HepG2 (cell line): ENCODE results near the gene LIPC. TPM values are rescaled to one million over a fixed set of nuclear protein-coding genes. Genes with fewer than 3 reads are reported as not detected.

Experiments used
- ATAC-seq: fragments of 200-7000 bp; cut with Tn5 transposase; 3 replicates; pipeline ENCODE4 v1.9.1; 2020; ENCODE audit warnings: mild to moderate bottlenecking, moderate library complexity
- BruUV-seq: library from RNA; stranded (reverse); fragments of 400-500 nt; replicated peaks from 2 replicates; lab custom pipeline; 2021; lab: Mats Ljungman, UMichigan
- CTCF ChIA-PET: fragments of 300-600 bp; formaldehyde crosslinking; extraction: SDS; loops from one replicate; lab custom pipeline; 2021; ENCODE audit warnings: low total read pairs, inconsistent platforms, low intra/inter-chr PET ratio; lab: Yijun Ruan, JAX
- POLR2A ChIA-PET: fragments of 350-600 bp; sonication (Branson Sonifier 250); formaldehyde crosslinking; loops from one replicate; lab custom pipeline; 2020; ENCODE audit warnings: antibody characterized with exemption, inconsistent platforms; lab: Yijun Ruan, JAX
- DNase-seq: peaks from one replicate; pipeline ENCODE4 v3.0.0-alpha.2; 2015; ENCODE audit warnings: low spot score
- FAIRE-seq: peaks from 3 replicates; lab custom pipeline; 2011; peaks lifted over from hg19 to GRCh38; lab: Jason Lieb, UNC
- H2AFZ ChIP-seq: one replicate; pipeline ENCODE4 v1.6.1; 2011; ENCODE audit warnings: low read length, inconsistent platforms
- H3K27ac ChIP-seq: fragments of 300-600 bp; 3 replicates; pipeline ENCODE4 v1.8.0; 2011; ENCODE audit warnings: mixed run types, mild to moderate bottlenecking, mixed read lengths, low read length, inconsistent platforms; ENCODE audit not compliant: insufficient read depth; ENCODE audit errors: extremely low read length
- H3K27me3 ChIP-seq, 2 experiments: fragments of 200-600 bp in 1 of 2; 2 replicates in 1 of 2; 3 replicates in 1 of 2; pipeline versions ENCODE4 v1.6.0 to v1.8.0; 2011; ENCODE audit warnings: low read length in 2 of 2, mild to moderate bottlenecking in 2 of 2, moderate library complexity in 2 of 2, inconsistent platforms in 1 of 2; ENCODE audit not compliant: insufficient read depth in 2 of 2, control insufficient read depth in 1 of 2
- H3K36me3 ChIP-seq, 2 experiments: fragments of 200-600 bp in 1 of 2; replicated peaks in 1 of 2; 2 replicates in 1 of 2; 3 replicates in 1 of 2; pipeline versions ENCODE4 v1.5.1 to v1.8.0; 2011; ENCODE audit warnings: low read length in 2 of 2, inconsistent platforms in 1 of 2; ENCODE audit not compliant: insufficient read depth in 2 of 2, control insufficient read depth in 1 of 2
- H3K4me1 ChIP-seq: 2 replicates; pipeline ENCODE4 v1.5.1; 2012; ENCODE audit warnings: low read length, inconsistent platforms; ENCODE audit not compliant: insufficient read depth
- H3K4me2 ChIP-seq: 2 replicates; pipeline ENCODE4 v1.6.0; 2011; ENCODE audit warnings: low read depth, low read length, inconsistent platforms
- H3K4me3 ChIP-seq, 3 experiments: fragments of 200-600 bp in 1 of 3; sonication (generic), shearing (Covaris generic) in 1 of 3; replicated peaks in 1 of 3; 2 replicates each; pipeline ENCODE4 v1.5.1; 2011 to 2016; ENCODE audit warnings: low read length in 3 of 3, inconsistent platforms in 2 of 3, low read depth in 2 of 3, mild to moderate bottlenecking in 2 of 3, control low read depth in 1 of 3, mixed read lengths in 1 of 3; ENCODE audit not compliant: insufficient read depth in 1 of 3
- H3K79me2 ChIP-seq: one replicate; pipeline ENCODE4 v1.6.1; 2011; ENCODE audit warnings: low read length, inconsistent platforms; ENCODE audit not compliant: insufficient read depth
- H3K9ac ChIP-seq: 2 replicates; pipeline ENCODE4 v1.6.0; 2011; ENCODE audit warnings: mild to moderate bottlenecking, low read depth, low read length, inconsistent platforms; ENCODE audit not compliant: insufficient read depth
- H3K9me3 ChIP-seq: 2 replicates; pipeline ENCODE4 v1.5.1; 2012; ENCODE audit warnings: mild to moderate bottlenecking, low read length
- H4K20me1 ChIP-seq: 2 replicates; pipeline ENCODE4 v1.6.0; 2011; ENCODE audit warnings: inconsistent platforms, mild to moderate bottlenecking, low read length, moderate library complexity; ENCODE audit not compliant: insufficient read depth
- KAT2B ChIP-seq: fragments of 150-350 bp; IDR thresholded peaks from 2 replicates; pipeline ENCODE4 v1.6.1; 2014; ENCODE audit warnings: low read depth, low read length, borderline replicate concordance
- ZNF329 ChIP-seq: sonication (generic); formaldehyde crosslinking; IDR thresholded peaks from 2 replicates; pipeline ENCODE4 v1.9.0; 2021; ENCODE audit warnings: low read depth, mild to moderate bottlenecking, missing genetic modification reagents
- WGBS: methylation state at CpG from one replicate; pipeline ENCODE4 v1.1.6; 2017; ENCODE audit warnings: low lambda C conversion rate; 5-methylcytosine and 5-hydroxymethylcytosine counted together
- in situ Hi-C: cut with HindIII; loops from 2 replicates; pipeline ENCODE4 v1.10.0; 2017; ENCODE audit warnings: low pct_unique_long_range_greater_than_20kb; ENCODE audit not compliant: extremely low pct_ligation_motif_present
- intact Hi-C: fragments of 100-400 bp; cut with micrococcal nuclease; formaldehyde crosslinking; loops from one replicate; pipeline ENCODE4 v1.10.0; 2022; ENCODE audit not compliant: unreplicated experiment
- polyA plus RNA-seq, 8 experiments: library from polyadenylated mRNA; depleted of rRNA in 3 of 8; stranded (reverse) in 7 of 8; unstranded in 1 of 8; fragments of >200 nt; fragmentation: Illumina TruSeq in 4 of 8; extraction: Trizol in 4 of 8; gene quantifications; 2 replicates each; pipeline versions ENCODE4 v1.2.1 to v1.2.3, GENCODE V29; 2011 to 2016; ENCODE audit warnings: low read depth in 4 of 8, missing spikeins in 1 of 8, mixed read lengths in 1 of 8; ENCODE audit not compliant: insufficient read depth in 1 of 8
- total RNA-seq, 5 experiments: library from RNA; depleted of rRNA; stranded (reverse); fragments of >200 nt; fragmentation: Illumina TruSeq; extraction: Trizol; gene quantifications; 2 replicates each; pipeline ENCODE4 v1.2.3, GENCODE V29; 2016; ENCODE audit warnings: low read depth in 1 of 5
- TF ChIP-seq, protein P1 (sequence below): IDR thresholded peaks from 2 replicates; pipeline ENCODE4 v1.6.1; 2016; ENCODE audit warnings: low read depth, missing genetic modification reagents, missing compliant biosample characterization

LIPC gene
- total and polyA plus RNA-seq, 2 of the 13 experiments (the other 11 are each of a cell fraction or from before 2014, with no cell fraction given): 26.0 to 38.0 TPM

DNA sequence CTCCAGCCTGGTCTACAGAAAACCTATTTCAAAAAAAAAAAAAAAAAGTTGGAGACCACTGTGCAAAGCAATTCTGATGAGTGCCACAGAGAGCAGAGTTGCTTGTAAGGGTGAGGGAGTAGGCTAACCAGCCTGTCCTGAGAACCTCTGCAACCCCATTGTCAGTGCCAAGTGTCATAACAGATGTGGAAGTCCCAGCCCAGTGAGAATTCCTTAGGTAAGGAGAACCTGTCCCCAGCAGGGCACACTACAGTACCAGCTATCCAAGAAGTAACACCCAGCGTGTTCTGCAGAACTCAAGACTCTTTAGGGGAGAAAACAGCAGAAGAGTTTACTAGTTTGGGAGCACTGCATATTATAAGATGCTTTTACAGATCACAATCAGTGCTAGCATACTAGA lies 156.3 kb downstream of the LIPC start:
- in situ Hi-C loops: no loop called here
- no peak for DNase-seq
- WGBS: 100% methylated on average over 1 of the region's 1 CpG
- no peak overlapping the region for H3K9ac ChIP-seq
- H4K20me1 ChIP-seq: no peaks in the 10 kb centered on the region
- no peak overlapping the region for H3K4me2 ChIP-seq
- no peaks in the 10 kb centered on the region for H3K4me1 ChIP-seq
- H3K4me3 ChIP-seq: no peak overlapping the region
- TF ChIP-seq, protein P1, sequence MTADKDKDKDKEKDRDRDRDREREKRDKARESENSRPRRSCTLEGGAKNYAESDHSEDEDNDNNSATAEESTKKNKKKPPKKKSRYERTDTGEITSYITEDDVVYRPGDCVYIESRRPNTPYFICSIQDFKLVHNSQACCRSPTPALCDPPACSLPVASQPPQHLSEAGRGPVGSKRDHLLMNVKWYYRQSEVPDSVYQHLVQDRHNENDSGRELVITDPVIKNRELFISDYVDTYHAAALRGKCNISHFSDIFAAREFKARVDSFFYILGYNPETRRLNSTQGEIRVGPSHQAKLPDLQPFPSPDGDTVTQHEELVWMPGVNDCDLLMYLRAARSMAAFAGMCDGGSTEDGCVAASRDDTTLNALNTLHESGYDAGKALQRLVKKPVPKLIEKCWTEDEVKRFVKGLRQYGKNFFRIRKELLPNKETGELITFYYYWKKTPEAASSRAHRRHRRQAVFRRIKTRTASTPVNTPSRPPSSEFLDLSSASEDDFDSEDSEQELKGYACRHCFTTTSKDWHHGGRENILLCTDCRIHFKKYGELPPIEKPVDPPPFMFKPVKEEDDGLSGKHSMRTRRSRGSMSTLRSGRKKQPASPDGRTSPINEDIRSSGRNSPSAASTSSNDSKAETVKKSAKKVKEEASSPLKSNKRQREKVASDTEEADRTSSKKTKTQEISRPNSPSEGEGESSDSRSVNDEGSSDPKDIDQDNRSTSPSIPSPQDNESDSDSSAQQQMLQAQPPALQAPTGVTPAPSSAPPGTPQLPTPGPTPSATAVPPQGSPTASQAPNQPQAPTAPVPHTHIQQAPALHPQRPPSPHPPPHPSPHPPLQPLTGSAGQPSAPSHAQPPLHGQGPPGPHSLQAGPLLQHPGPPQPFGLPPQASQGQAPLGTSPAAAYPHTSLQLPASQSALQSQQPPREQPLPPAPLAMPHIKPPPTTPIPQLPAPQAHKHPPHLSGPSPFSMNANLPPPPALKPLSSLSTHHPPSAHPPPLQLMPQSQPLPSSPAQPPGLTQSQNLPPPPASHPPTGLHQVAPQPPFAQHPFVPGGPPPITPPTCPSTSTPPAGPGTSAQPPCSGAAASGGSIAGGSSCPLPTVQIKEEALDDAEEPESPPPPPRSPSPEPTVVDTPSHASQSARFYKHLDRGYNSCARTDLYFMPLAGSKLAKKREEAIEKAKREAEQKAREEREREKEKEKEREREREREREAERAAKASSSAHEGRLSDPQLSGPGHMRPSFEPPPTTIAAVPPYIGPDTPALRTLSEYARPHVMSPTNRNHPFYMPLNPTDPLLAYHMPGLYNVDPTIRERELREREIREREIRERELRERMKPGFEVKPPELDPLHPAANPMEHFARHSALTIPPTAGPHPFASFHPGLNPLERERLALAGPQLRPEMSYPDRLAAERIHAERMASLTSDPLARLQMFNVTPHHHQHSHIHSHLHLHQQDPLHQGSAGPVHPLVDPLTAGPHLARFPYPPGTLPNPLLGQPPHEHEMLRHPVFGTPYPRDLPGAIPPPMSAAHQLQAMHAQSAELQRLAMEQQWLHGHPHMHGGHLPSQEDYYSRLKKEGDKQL (CRISPR knock-in tag): no peak
- TF ChIP-seq ZNF329 (no peak), KAT2B (0 out of 2 replicates have a peak, but pooled peaks have one; percentile 7)
- TF ChIP-seq, all 625 proteins: peak for 1
- peak; percentile 27; the same call in 2 of the 3 replicates for ATAC-seq
- no peaks in the 10 kb centered on the region for H3K36me3 ChIP-seq
- POLR2A ChIA-PET: no interaction called here
- no peak for FAIRE-seq
- H3K79me2 ChIP-seq: no peaks in the 10 kb centered on the region
- CTCF ChIA-PET: no interaction called here
- no peaks in the 10 kb centered on the region for H3K27me3 ChIP-seq
- intact Hi-C loops: no loop called here
- no peaks in the 10 kb centered on the region for H3K9me3 ChIP-seq
- BruUV-seq: no TSS peak
- no peak overlapping the region for H2AFZ ChIP-seq
- H3K27ac ChIP-seq: no peak overlapping the region
